ENCODE measurements around the gene BPNT1. TPM values are rescaled to one million over a fixed set of nuclear protein-coding genes. Genes with fewer than 3 reads are reported as not detected.

Gene BPNT1, protein sequence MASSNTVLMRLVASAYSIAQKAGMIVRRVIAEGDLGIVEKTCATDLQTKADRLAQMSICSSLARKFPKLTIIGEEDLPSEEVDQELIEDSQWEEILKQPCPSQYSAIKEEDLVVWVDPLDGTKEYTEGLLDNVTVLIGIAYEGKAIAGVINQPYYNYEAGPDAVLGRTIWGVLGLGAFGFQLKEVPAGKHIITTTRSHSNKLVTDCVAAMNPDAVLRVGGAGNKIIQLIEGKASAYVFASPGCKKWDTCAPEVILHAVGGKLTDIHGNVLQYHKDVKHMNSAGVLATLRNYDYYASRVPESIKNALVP
- total RNA-seq = 10 to 100 TPM; 39.6 to 87.1 (median 62.4) TPM
- long read RNA-seq, donor 1, partial matches to known transcripts = 9 of 17 reads
- long read RNA-seq, donor 1, other reads (novel, unspliced or antisense) = 5 of 17 reads
- long read RNA-seq, donor 2, transcript BPNT1-201 (9 exons, 2,465 nt) = major isoform, 29 of 56 reads
- long read RNA-seq, donor 2, partial matches to known transcripts = 2 of 56 reads
- long read RNA-seq, donor 2, other reads (novel, unspliced or antisense) = 23 of 56 reads

DNA sequence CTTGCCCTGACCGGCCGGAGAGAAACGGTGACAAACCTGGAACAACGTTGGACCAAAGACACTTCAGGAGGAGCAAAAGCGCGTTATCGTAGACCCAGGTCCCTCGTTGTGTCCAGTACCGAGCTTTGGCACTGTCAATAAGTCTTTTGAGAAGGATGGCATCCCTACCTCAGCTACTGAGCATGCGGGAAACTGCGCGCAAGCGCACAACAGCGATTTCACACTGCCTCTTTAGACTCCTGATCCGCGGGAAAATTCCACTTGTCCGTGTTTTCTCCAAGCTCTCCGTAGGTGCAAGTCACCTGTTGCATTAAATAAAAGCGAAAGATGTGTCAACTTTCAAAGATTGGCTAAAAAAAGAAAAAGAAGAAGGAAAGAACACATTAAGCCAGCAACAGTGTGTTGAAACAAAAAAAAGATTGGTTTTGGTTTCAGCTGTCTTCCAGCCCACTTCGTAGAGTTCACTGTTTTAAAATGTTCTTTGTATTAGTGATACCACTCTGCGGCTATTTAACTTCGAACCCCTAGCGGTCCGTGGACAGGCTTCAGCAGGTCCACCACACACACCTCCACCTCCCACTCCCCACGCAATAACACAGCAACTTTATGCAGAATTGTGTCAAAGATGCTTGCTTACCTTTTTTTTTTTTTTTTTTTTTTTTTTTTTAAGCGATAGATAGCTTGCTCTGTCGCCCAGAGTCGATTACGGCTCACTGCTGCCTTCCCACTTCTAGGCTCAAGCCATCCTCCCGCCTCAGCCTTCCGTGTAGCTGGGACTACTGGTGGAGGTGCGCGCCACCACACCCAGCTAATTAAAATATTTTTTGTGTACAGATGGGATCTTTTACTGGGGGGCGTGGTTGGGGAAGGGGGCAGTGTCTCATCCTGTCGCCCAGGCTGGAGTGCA, at the start of gene BPNT1:
Gene BPNT1, minus strand, starts transcription at position 139 of the 907 bp plus-strand sequence. CDS start 9,942 bp downstream, outside the sequence.
- intact Hi-C loops (cut with DNase I, micrococcal nuclease) = no loop called here
- no peaks in the 10 kb centered on the region for H3K9me3 ChIP-seq
- DNase-seq (peak; percentile 95 to 100 (median 96)), ATAC-seq (peak; percentile 86)
- peak within 1 kb of the TSS; percentile 17 for H3K4me3 ChIP-seq
- no peaks in the 10 kb centered on the region for H3K36me3 ChIP-seq (ENCODE audit: low read depth)
- TF ChIP-seq, protein P1, sequence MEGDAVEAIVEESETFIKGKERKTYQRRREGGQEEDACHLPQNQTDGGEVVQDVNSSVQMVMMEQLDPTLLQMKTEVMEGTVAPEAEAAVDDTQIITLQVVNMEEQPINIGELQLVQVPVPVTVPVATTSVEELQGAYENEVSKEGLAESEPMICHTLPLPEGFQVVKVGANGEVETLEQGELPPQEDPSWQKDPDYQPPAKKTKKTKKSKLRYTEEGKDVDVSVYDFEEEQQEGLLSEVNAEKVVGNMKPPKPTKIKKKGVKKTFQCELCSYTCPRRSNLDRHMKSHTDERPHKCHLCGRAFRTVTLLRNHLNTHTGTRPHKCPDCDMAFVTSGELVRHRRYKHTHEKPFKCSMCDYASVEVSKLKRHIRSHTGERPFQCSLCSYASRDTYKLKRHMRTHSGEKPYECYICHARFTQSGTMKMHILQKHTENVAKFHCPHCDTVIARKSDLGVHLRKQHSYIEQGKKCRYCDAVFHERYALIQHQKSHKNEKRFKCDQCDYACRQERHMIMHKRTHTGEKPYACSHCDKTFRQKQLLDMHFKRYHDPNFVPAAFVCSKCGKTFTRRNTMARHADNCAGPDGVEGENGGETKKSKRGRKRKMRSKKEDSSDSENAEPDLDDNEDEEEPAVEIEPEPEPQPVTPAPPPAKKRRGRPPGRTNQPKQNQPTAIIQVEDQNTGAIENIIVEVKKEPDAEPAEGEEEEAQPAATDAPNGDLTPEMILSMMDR (IDR thresholded peaks at IDR 0.05) = no peak
- peaks cover 5% of the 10 kb centered on the region for H3K4me1 ChIP-seq (ENCODE audit: low read depth)

DNA sequence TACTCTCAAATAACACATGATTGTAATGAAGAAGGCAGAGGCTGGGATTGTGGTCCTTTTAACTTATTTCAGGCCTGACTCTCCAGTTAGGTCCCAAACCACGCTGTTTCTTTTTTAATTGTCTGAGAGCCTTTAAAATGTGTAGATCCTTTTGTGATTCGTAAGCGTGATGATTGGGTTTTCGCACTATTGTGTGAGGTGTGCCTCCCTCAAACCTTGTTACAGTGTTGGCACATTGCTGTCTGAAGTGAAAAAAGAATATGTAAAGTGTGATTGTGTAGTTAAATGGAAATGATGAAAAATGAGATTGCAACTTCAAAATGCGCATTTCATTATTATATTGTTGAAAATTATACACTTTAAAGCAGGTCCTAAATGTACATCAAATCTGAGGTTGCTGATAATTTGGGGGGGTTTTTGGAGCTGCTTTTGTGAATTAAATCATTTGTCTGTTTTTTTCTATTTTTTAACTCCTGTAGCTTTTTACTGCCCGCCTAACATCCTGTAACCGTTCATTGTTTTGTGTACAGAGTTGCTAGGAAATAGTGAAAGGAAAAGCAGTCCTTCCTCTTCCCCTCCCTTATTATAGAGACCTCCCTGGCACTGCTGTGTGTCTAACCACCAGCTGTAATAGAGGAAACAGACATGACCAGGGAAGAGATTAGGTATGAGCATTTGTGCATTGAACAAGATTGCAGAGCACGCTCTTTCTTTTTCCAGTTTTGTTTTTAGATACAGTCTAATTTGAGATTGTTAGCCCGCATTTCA, 47.6 kb upstream of the BPNT1 start:
- no peaks in the 10 kb centered on the region for H3K9me3 ChIP-seq
- peaks cover 4% of the 10 kb centered on the region for H3K4me1 ChIP-seq (ENCODE audit: low read depth)
- peak in 1 of 3 donors; percentile 22 for DNase-seq
- ATAC-seq = peak; percentile 100
- no peaks in the 10 kb centered on the region for H3K36me3 ChIP-seq (ENCODE audit: low read depth)
- TF ChIP-seq, protein P1 (IDR thresholded peaks at IDR 0.05) = no peak
- intact Hi-C loops (cut with DNase I, micrococcal nuclease) = no loop called here
- H3K4me3 ChIP-seq = no peak overlapping the region

- intact Hi-C loops (cut with DNase I, micrococcal nuclease) = no loop called here
These were observed 46.2 kb upstream of the BPNT1 start for GRCh38 chr1:220135755-220136154.

DNA sequence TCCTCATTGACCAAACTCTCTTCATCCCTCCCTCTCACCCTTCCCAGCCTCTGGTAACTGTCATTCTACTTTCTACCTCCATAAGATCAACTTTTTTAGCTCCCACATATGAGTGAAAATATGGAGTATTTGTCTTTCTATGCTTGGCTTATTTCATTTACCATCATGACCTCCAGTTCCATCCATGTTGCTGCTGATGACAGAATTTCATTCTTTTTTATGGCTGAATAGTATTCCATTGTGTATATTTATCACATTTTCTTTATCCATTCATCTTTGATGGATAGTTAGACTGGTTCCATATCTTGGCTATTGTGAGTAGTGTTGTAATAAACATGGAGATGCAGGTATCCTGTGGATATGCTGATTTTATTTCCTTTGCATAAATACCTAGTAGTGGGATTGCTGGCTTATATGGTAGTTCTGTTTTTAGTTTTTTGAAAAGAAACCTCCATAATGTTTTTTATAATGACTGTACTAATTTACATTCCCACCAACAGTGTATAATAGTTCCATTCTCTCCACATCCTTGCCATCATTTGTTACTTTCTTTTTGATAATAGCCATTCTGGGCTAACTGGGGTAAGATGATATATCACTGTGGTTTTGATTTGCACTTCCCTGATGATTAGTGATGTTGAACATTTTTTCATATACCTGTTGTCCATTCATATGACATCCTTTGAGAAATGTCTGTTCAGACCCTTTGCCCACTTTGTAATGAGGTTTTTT, 40.1 kb upstream of the BPNT1 start:
- no peak for ATAC-seq
- H3K36me3 ChIP-seq (ENCODE audit: low read depth) = no peaks in the 10 kb centered on the region
- no peak overlapping the region for H3K4me3 ChIP-seq
- H3K9me3 ChIP-seq = no peaks in the 10 kb centered on the region
- TF ChIP-seq, protein P1 (IDR thresholded peaks at IDR 0.05) = no peak
- DNase-seq = no peak
- no peaks in the 10 kb centered on the region for H3K4me1 ChIP-seq (ENCODE audit: low read depth)
- intact Hi-C loops (cut with DNase I, micrococcal nuclease) = no loop called here

More at GRCh38 chr1:220135755-220136154, 46.2 kb upstream of the BPNT1 start:
- Histone ChIP-seq H3K4me1 (ENCODE audit: low read depth) (peaks cover 4% of the 10 kb centered on the region), H3K9me3 (no peaks in the 10 kb centered on the region), H3K4me3 (no peak overlapping the region), H3K36me3 (ENCODE audit: low read depth) (no peaks in the 10 kb centered on the region)
- ATAC-seq (no peak), DNase-seq (no peak)
- TF ChIP-seq, protein P1 (IDR thresholded peaks at IDR 0.05) = no peak
